CD4-positive, alpha-beta T cell (primary cell): Measurements from ENCODE around the gene NOTCH3. TPM values are rescaled to one million over a fixed set of nuclear protein-coding genes. Genes with fewer than 3 reads are reported as not detected.

Experiments used
- ATAC-seq: fragments of 200-7000 bp; cut with Tn5 transposase; one replicate; pipeline ENCODE4 v1.10.0; 2022; ENCODE audit warnings: mild to moderate bottlenecking; ENCODE audit not compliant: poor library complexity
- CTCF ChIA-PET: fragments of 350-600 bp; sonication (Branson Sonifier 250); formaldehyde crosslinking; loops from one replicate; lab custom pipeline; 2021; ENCODE audit warnings: antibody characterized with exemption, inconsistent platforms; lab: Charles Lee
- POLR2A ChIA-PET: fragments of 350-600 bp; sonication (Branson Sonifier 250); formaldehyde crosslinking; loops from one replicate; lab custom pipeline; 2021; ENCODE audit warnings: antibody characterized with exemption, inconsistent platforms; lab: Charles Lee
- DNase-seq, 14 experiments: peaks; one replicate each; pipeline ENCODE4 v3.0.0-alpha.2; 2013 to 2020; ENCODE audit warnings: mixed read lengths in 2 of 14
- H3K27ac ChIP-seq, 2 donors: one replicate each; pipeline versions ENCODE4 v1.5.1 to v1.7.0; 2013; ENCODE audit warnings: low read length in 2 of 2, low read depth in 1 of 2, mild to moderate bottlenecking in 1 of 2
- H3K27me3 ChIP-seq, 2 experiments: 1 replicate in 1 of 2; 2 replicates in 1 of 2; pipeline versions ENCODE4 v1.6.1 to v1.7.0; 2013; ENCODE audit warnings: low read length in 2 of 2, control low read depth in 1 of 2, mild to moderate bottlenecking in 1 of 2, moderate library complexity in 1 of 2; ENCODE audit not compliant: insufficient read depth in 2 of 2, control insufficient read depth in 1 of 2
- H3K36me3 ChIP-seq: one replicate; pipeline ENCODE4 v1.6.1; 2013; ENCODE audit warnings: low read length, control low read depth; ENCODE audit not compliant: insufficient read depth
- H3K4me1 ChIP-seq: one replicate; pipeline ENCODE4 v1.6.1; 2013; ENCODE audit warnings: low read length, control low read depth; ENCODE audit not compliant: insufficient read depth
- H3K4me3 ChIP-seq: one replicate; pipeline ENCODE4 v1.5.1; 2013; ENCODE audit warnings: mild to moderate bottlenecking, low read length, moderate library complexity
- H3K9me3 ChIP-seq, 2 experiments: 1 replicate in 1 of 2; 2 replicates in 1 of 2; pipeline versions ENCODE4 v1.6.1 to v1.7.0; 2013; ENCODE audit warnings: low read length in 2 of 2, mild to moderate bottlenecking in 2 of 2, control low read depth in 1 of 2, moderate library complexity in 1 of 2; ENCODE audit not compliant: control insufficient read depth in 1 of 2, insufficient read depth in 1 of 2
- H3K27ac Mint-ChIP-seq: one replicate; pipeline ENCODE4 v1.8.0; 2020; ENCODE audit warnings: mixed read lengths
- H3K27me3 Mint-ChIP-seq: one replicate; pipeline ENCODE4 v1.8.0; 2021; ENCODE audit warnings: mixed read lengths
- H3K36me3 Mint-ChIP-seq: one replicate; pipeline ENCODE4 v1.8.0; 2021; ENCODE audit warnings: low read depth, mixed read lengths
- H3K4me1 Mint-ChIP-seq: one replicate; pipeline ENCODE4 v1.8.0; 2021; ENCODE audit warnings: low read depth, mixed read lengths
- H3K4me3 Mint-ChIP-seq: one replicate; pipeline ENCODE4 v1.8.0; 2020; ENCODE audit warnings: mild to moderate bottlenecking, mixed read lengths
- H3K9me3 Mint-ChIP-seq: one replicate; pipeline ENCODE4 v1.8.0; 2020; ENCODE audit warnings: mixed read lengths
- intact Hi-C, 2 experiments: fragments of 100-400 bp; cut with DNase I in 1 of 2; cut with micrococcal nuclease in 1 of 2; formaldehyde crosslinking; loops; one replicate each; pipeline versions ENCODE4 v1.15.1 to v1.9.0; 2023 to 2025; cut with DNase I, micrococcal nuclease
- total RNA-seq, 174 experiments: library from RNA in 2 of 174; stranded (reverse) in 2 of 174; gene quantifications; one replicate each; pipeline ENCODE4 v1.2.3 and lab custom pipeline; 2021 to 2026
- TF ChIP-seq, protein P1 (sequence below): fragments of 200-600 bp; IDR thresholded peaks from one replicate; pipeline ENCODE4 v1.8.0; 2022; ENCODE audit warnings: antibody characterized with exemption, mild to moderate bottlenecking

Gene NOTCH3
- total RNA-seq, 2 experiments from 2014 or later: not detected

DNA sequence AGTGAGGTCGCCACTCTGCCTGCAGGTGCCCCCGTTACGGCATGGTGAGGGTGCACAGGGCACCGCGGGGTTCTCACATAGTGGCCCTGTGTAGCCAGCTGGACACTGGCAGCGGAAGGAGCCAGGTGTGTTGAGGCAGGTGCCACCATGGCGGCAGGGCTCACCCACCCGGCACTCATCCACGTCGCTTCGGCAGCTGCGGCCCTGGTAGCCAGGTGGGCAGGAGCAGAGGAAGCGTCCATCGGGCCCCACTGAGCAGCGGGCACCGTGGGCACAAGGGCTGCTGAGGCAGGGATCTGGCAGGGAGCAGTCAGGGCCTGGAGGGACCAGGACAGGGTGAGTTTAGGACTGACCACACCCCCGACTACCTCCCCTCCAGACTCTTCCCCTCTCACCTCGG lies 8.8 kb downstream of the NOTCH3 start:
- POLR2A ChIA-PET: no interaction called here
- H3K27me3 Mint-ChIP-seq: peaks cover 51% of the 10 kb centered on the region
- H3K4me3 Mint-ChIP-seq: no peak overlapping the region
- no peaks in the 10 kb centered on the region for H3K9me3 Mint-ChIP-seq
- Histone ChIP-seq H3K27ac (no peak overlapping the region), H3K4me3 (no peak overlapping the region), H3K4me1 (peaks cover 10% of the 10 kb centered on the region), H3K27me3 (peaks cover 28 to 31% of the 10 kb centered on the region in 2 experiments), H3K9me3 (peaks cover 0 to 5% of the 10 kb centered on the region in 2 experiments), H3K36me3 (no peaks in the 10 kb centered on the region)
- intact Hi-C loops: no loop called here
- H3K4me1 Mint-ChIP-seq: peaks cover 18% of the 10 kb centered on the region
- H3K36me3 Mint-ChIP-seq: no peaks in the 10 kb centered on the region
- TF ChIP-seq, protein P1, sequence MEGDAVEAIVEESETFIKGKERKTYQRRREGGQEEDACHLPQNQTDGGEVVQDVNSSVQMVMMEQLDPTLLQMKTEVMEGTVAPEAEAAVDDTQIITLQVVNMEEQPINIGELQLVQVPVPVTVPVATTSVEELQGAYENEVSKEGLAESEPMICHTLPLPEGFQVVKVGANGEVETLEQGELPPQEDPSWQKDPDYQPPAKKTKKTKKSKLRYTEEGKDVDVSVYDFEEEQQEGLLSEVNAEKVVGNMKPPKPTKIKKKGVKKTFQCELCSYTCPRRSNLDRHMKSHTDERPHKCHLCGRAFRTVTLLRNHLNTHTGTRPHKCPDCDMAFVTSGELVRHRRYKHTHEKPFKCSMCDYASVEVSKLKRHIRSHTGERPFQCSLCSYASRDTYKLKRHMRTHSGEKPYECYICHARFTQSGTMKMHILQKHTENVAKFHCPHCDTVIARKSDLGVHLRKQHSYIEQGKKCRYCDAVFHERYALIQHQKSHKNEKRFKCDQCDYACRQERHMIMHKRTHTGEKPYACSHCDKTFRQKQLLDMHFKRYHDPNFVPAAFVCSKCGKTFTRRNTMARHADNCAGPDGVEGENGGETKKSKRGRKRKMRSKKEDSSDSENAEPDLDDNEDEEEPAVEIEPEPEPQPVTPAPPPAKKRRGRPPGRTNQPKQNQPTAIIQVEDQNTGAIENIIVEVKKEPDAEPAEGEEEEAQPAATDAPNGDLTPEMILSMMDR: no peak
- ATAC-seq (no peak), DNase-seq (no peak)
- H3K27ac Mint-ChIP-seq: no peak overlapping the region
- CTCF ChIA-PET: no interaction called here

DNA sequence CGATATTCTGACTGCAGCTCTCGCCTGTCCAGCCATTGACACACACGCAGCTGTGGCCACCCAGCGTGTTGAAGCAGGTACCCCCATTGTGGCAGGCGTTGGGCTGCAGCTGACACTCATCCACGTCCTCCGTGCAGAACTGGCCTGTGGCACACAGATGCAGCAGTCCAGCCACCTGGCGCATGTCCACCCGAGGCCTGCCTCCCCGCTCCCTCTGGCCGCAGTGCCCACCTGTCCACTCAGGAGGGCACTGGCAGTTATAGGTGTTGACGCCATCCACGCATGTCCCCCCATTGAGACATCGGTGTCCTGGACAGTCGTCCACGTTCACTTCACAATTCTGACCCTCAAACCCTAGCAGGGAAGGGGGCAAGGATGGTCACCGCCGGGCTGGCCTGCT lies 9.3 kb downstream of the NOTCH3 start:
- Mint-ChIP-seq H3K4me1 (peaks cover 13% of the 10 kb centered on the region), H3K27me3 (peaks cover 46% of the 10 kb centered on the region), H3K9me3 (no peaks in the 10 kb centered on the region), H3K36me3 (no peaks in the 10 kb centered on the region), H3K27ac (no peak overlapping the region), H3K4me3 (no peak overlapping the region)
- ChIA-PET POLR2A (no interaction called here), CTCF (no interaction called here)
- H3K4me3 ChIP-seq: no peak overlapping the region
- H3K27ac ChIP-seq: no peak overlapping the region
- H3K4me1 ChIP-seq: peaks cover 8% of the 10 kb centered on the region
- ATAC-seq (no peak), DNase-seq (no peak)
- TF ChIP-seq, protein P1: no peak
- no peaks in the 10 kb centered on the region for H3K36me3 ChIP-seq
- intact Hi-C loops: no loop called here
- peaks cover 24 to 26% of the 10 kb centered on the region in 2 experiments for H3K27me3 ChIP-seq
- H3K9me3 ChIP-seq: peaks cover 0 to 5% of the 10 kb centered on the region in 2 experiments

- intact Hi-C loops: no loop called here
- no peak overlapping the region for H3K4me3 Mint-ChIP-seq
- Histone ChIP-seq H3K4me1 (no peaks in the 10 kb centered on the region), H3K36me3 (no peaks in the 10 kb centered on the region), H3K27ac (no peak overlapping the region), H3K9me3 (peaks cover 0 to 5% of the 10 kb centered on the region in 2 experiments), H3K27me3 (peaks cover 0 to 9% of the 10 kb centered on the region in 2 experiments), H3K4me3 (no peak overlapping the region)
- H3K27me3 Mint-ChIP-seq: peaks cover 26% of the 10 kb centered on the region
- H3K27ac Mint-ChIP-seq: no peak overlapping the region
- CTCF ChIA-PET: no interaction called here
- no peaks in the 10 kb centered on the region for H3K4me1 Mint-ChIP-seq
- POLR2A ChIA-PET: no interaction called here
- no peak for DNase-seq
- no peaks in the 10 kb centered on the region for H3K36me3 Mint-ChIP-seq
- no peak for ATAC-seq
- TF ChIP-seq, protein P1: no peak
- H3K9me3 Mint-ChIP-seq: no peaks in the 10 kb centered on the region
Observed at GRCh38 chr19:15188851-15189250, 11.9 kb downstream of the NOTCH3 start.
